Transverse colon (tissue), 4 donors: ENCODE results near the gene ZNF213. TPM values are rescaled to one million over a fixed set of nuclear protein-coding genes. Genes with fewer than 3 reads are reported as not detected.
A peak's percentile ranks its signal among the peaks of the same experiment; 100 is the strongest.

Experiments
- DNase-seq: peaks from one replicate; pipeline ENCODE4 v3.0.0-alpha.2; 2019
- H3K27ac ChIP-seq, 4 donors: fragments of 200-600 bp; sonication (generic); 2 replicates each; pipeline ENCODE4 v1.5.1; 2016 to 2018; ENCODE audit warnings: inconsistent platforms in 4 of 4
- H3K27me3 ChIP-seq: fragments of 200-600 bp; sonication (generic); 2 replicates; pipeline ENCODE4 v1.5.1; 2017; ENCODE audit warnings: inconsistent platforms
- H3K36me3 ChIP-seq, 4 donors: fragments of 200-600 bp; sonication (generic); 2 replicates each; pipeline ENCODE4 v1.5.1; 2017 to 2019; ENCODE audit warnings: inconsistent platforms in 4 of 4
- H3K4me1 ChIP-seq, 4 donors: fragments of 200-600 bp; sonication (generic); 2 replicates each; pipeline ENCODE4 v1.5.1; 2017 to 2020; ENCODE audit warnings: inconsistent platforms in 4 of 4
- H3K4me3 ChIP-seq, 4 donors: fragments of 200-600 bp; sonication (generic); 1 replicate in 1 of 4; 2 replicates in 3 of 4; pipeline versions ENCODE4 v1.5.1 to v1.6.1; 2017 to 2019; ENCODE audit warnings: inconsistent platforms in 4 of 4
- H3K9me3 ChIP-seq, 2 donors: fragments of 200-600 bp; sonication (generic); 2 replicates each; pipeline ENCODE4 v1.5.1; 2017 to 2019; ENCODE audit warnings: inconsistent platforms in 2 of 2
- CTCF ChIP-seq, 5 experiments: fragments of 200-600 bp in 3 of 5; fragments of 450-650 bp in 2 of 5; sonication (generic) in 3 of 5; IDR thresholded peaks; 1 replicate in 2 of 5; 2 replicates in 3 of 5; pipeline ENCODE4 v1.5.1; 2016 to 2017; ENCODE audit warnings: antibody characterized with exemption in 5 of 5, inconsistent platforms in 3 of 5, mild to moderate bottlenecking in 2 of 5, moderate library complexity in 1 of 5
- EP300 ChIP-seq: sonication (generic); formaldehyde crosslinking; IDR thresholded peaks from one replicate; pipeline ENCODE4 v1.6.1; 2017; ENCODE audit warnings: antibody characterized with exemption, low read depth
- POLR2A ChIP-seq: fragments of 450-650 bp; IDR thresholded peaks from one replicate; pipeline ENCODE4 v1.6.1; 2016; ENCODE audit warnings: antibody characterized with exemption, mild to moderate bottlenecking, moderate library complexity
- POLR2AphosphoS5 ChIP-seq, 3 donors: sonication (generic); formaldehyde crosslinking; IDR thresholded peaks; one replicate each; pipeline ENCODE4 v1.6.1; 2016; ENCODE audit warnings: antibody characterized with exemption in 3 of 3
- WGBS, 2 donors: methylation state at CpG; one replicate each; pipeline ENCODE4 v1.1.5; 2018; ENCODE audit warnings: low coverage in 1 of 2; 5-methylcytosine and 5-hydroxymethylcytosine counted together
- in situ Hi-C, 4 donors: fragments of 200-750 bp; cut with MboI; loops; one replicate each; pipeline versions ENCODE4 v1.15.0 to v1.15.1; 2017; ENCODE audit warnings: low sequenced_read_pairs in 3 of 4, low pct_ligation_motif_present in 1 of 4, low pct_unique_long_range_greater_than_20kb in 1 of 4
- intact Hi-C: fragments of 100-400 bp; cut with DNase I; formaldehyde crosslinking; loops from one replicate; pipeline ENCODE4 v1.15.1; 2023; ENCODE audit warnings: low total_unique reads
- total RNA-seq, 4 donors: library from RNA; depleted of rRNA; stranded (reverse); fragments of >200 nt; gene quantifications; one replicate each; pipeline ENCODE4 v1.1.0, GENCODE V29; 2016

The ZNF213 gene
- total RNA-seq, 4 donors from 2014 or later = 12.1 to 64.3 (median 16.1) TPM

DNA sequence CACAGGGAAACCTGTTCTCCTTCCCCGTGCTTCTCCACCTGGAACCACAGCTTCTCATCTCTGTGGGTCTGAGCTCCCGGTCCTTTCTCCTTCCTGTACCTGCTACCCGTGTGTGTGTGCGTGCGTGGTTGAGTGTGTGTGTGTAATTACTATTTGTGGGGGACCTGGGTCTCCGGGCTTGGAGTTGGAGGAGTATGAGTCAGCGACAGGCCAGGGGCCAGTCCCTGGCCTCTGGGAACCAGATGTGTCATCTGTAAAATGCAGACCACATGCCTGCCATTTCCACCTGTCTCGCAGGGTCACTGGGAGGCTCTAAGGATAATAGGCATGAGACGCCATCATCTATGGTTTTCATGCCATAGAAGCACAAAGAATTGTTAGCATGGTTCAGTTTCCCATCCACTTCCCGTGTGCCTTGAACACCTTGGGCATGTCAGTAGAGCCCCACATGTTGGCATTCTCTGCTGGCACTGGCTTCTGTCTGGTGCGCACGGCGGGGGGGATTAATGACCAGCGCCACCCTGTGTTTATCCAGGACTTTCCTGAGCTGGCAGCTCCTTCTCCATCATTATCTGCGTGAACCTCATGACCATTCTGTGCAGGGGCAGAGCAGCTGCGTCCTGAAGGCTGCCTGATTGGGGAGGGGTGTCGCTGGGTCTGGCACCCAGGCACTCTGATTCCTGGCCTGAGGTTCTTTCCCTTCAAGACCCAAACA is 20.9 kb upstream of the ZNF213 start:
- peak overlapping the region in 1 of 4 donors; percentile 79 for H3K27ac ChIP-seq
- no peaks in the 10 kb centered on the region for H3K27me3 ChIP-seq
- H3K4me1 ChIP-seq = peaks cover 8 to 25% (median 23%) of the 10 kb centered on the region in 4 donors
- TF ChIP-seq POLR2AphosphoS5 (IDR thresholded peaks at IDR 0.05) (no peak), POLR2A (no peak)
- H3K36me3 ChIP-seq = no peaks in the 10 kb centered on the region
- in situ Hi-C loops = no loop called here
- DNase-seq = no peak
- intact Hi-C loops = no loop called here
- peak overlapping the region in 3 of 4 donors; percentile 65 to 83 (median 68) for H3K4me3 ChIP-seq
- no peaks in the 10 kb centered on the region for H3K9me3 ChIP-seq
- 68% methylated on average over 17 of the region's 17 CpGs; no CpG with 5 or more reads in 1 of the 2 donors for WGBS, 2 donors

DNA sequence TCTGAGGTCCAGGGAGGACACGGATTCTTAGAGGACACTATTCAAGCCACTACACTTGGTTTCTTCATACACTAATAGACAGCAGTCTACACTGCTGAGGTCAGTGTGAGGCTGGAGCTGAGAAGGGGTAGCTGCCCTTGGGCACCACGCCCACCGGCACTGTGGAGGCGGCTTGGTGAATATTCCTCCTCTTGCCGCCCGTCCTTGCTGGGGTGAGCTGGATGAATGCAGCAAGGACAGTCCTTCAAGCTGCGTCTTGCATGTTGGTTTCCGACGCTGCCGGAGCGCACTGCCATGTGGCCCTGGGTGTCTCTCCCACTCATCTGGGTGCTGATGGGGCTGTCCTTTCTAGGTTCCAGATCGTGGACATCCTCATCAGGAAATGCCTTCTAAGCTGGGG is 19.8 kb upstream of the ZNF213 start:
- Histone ChIP-seq H3K36me3 (no peaks in the 10 kb centered on the region), H3K9me3 (no peaks in the 10 kb centered on the region), H3K4me1 (peaks cover 8 to 25% (median 23%) of the 10 kb centered on the region in 4 donors), H3K4me3 (no peak overlapping the region), H3K27ac (no peak overlapping the region), H3K27me3 (no peaks in the 10 kb centered on the region)
- TF ChIP-seq POLR2AphosphoS5 (IDR thresholded peaks at IDR 0.05) (no peak), EP300 (no peak), POLR2A (no peak), CTCF (IDR thresholded peaks at IDR 0.05) (no peak)
- no peak for DNase-seq
- in situ Hi-C loops (no loop called here), intact Hi-C loops (no loop called here)
- 80 to 92% methylated on average over 1 to 12 of the region's 12 CpGs for WGBS, 2 donors

DNA sequence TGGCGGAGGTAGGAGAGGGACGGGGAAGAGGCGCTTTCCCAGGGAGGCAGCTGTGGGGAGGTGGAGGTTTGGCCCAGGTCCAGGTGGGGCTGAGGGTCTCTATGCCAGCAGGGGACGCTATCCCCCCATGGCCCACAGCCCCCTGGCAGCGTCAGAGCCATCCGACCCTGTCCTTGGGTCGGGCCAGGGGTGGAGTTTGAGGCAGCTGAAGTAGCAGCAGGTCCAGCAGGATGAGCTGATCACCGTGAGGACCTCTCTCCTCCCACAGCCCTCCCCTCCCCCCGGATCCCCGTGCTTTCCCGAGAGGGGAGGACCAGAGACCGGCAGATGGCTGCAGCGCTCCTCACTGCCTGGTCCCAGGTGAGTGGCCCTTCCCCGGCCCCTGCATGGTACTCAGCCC is 19.3 kb upstream of the ZNF213 start:
- intact Hi-C loops (no loop called here), in situ Hi-C loops (no loop called here)
- no peak for DNase-seq
- no peaks in the 10 kb centered on the region for H3K27me3 ChIP-seq
- H3K4me1 ChIP-seq = peaks cover 8 to 25% (median 23%) of the 10 kb centered on the region in 4 donors
- no peaks in the 10 kb centered on the region for H3K36me3 ChIP-seq
- 83% methylated on average over 7 of the region's 14 CpGs; no CpG with 5 or more reads in 1 of the 2 donors for WGBS, 2 donors
- TF ChIP-seq POLR2AphosphoS5 (IDR thresholded peaks at IDR 0.05) = no peak
- TF ChIP-seq CTCF (IDR thresholded peaks at IDR 0.05) = no peak
- TF ChIP-seq EP300 = no peak
- no peak for TF ChIP-seq POLR2A
- no peak overlapping the region for H3K4me3 ChIP-seq
- no peak overlapping the region for H3K27ac ChIP-seq
- H3K9me3 ChIP-seq = no peaks in the 10 kb centered on the region

GRCh38 chr16:3118204-3118790 is 16.5 kb upstream of the ZNF213 start:
- 87% methylated on average over 15 of the region's 16 CpGs; no CpG with 5 or more reads in 1 of the 2 donors for WGBS, 2 donors
- in situ Hi-C loops (no loop called here), intact Hi-C loops (no loop called here)
- no peak for TF ChIP-seq POLR2A
- TF ChIP-seq CTCF (IDR thresholded peaks at IDR 0.05) = no peak
- TF ChIP-seq EP300 = no peak
- TF ChIP-seq POLR2AphosphoS5 (IDR thresholded peaks at IDR 0.05) = no peak
- no peaks in the 10 kb centered on the region for H3K36me3 ChIP-seq
- H3K9me3 ChIP-seq = no peaks in the 10 kb centered on the region
- H3K4me1 ChIP-seq = peaks cover 4 to 11% (median 10%) of the 10 kb centered on the region in 4 donors
- DNase-seq = no peak
- H3K27ac ChIP-seq = no peak overlapping the region
- H3K4me3 ChIP-seq = no peak overlapping the region
- no peaks in the 10 kb centered on the region for H3K27me3 ChIP-seq
